Renal cortical epithelial cell (primary cell): Measurements from ENCODE around the gene CORIN. TPM values are rescaled to one million over a fixed set of nuclear protein-coding genes. Genes with fewer than 3 reads are reported as not detected.
"Not testable (repeated sequence)": the region's sequence is repeated elsewhere in the genome, so short reads cannot be mapped to it uniquely, and the experiment has no call there.

Source experiments
- DNase-seq: peaks from one replicate; pipeline ENCODE4 v3.0.0-alpha.2; 2011; ENCODE audit warnings: low read depth
- total RNA-seq: library from RNA; depleted of rRNA; stranded (reverse); fragments of >200 nt; gene quantifications from 2 replicates; pipeline ENCODE4 v1.2.3, GENCODE V29; 2014

The CORIN gene
- total RNA-seq, 1 donor from 2014 or later, result 0.15 TPM

DNA sequence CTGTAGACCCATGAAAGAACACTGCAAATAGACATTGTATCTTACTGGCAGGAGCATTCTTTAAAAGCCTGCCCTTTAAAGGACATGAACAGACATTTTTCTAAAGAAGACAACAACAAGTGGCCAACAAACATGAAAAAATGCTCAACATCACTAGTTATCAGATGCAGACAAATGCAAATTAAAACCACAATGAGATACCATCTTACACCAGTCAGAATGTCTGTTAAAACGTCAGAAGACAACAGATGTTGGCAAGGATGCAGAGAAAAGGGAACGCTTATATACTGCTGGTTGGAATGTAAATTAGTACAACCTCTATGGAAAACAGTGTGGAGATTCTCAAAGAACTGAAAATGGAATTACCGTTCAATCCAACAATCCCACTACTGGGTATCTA is 275.6 kb downstream of the CORIN start:
- no peak for DNase-seq

DNA sequence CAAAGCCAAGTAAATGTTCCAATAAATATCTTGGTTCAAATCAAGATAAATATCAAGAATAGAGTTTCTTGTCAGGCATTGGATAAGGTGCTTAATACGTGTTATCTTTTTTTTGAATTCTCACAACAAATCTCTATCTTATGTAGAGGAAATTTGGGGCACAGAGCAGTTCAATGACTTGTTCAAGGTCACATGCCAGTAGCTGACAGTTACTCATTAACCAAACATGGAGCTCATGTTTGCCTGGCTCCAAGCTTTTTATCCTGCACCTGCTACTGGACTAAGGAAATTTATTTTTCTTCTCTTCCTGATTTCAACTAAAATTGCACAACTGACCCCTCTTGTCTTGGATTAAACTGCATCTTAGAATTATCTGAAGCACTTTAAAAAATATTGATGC is 276.5 kb downstream of the CORIN start:
- peak; percentile 32 for DNase-seq

- no peak for DNase-seq
Observed at GRCh38 chr4:47560682-47561081, 277.2 kb downstream of the CORIN start.

DNA sequence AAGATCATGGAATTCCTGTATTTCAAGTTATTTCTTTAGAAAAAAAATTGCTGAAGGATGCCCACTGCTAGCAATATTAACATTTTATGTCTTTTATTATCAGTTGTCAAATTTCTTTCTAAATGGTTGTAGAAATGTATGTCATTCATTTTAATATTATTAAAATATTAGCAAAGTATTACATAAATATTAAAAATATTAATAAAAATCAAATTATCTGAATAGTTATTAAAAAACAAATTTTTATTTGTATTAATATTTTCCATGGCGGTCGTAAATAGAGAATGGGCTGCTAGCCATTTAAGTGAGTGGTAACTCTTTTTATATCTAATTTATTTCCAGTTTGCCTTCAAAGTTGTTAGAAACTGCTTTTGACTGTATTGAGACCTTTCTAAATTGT is 280.6 kb downstream of the CORIN start:
- no peak for DNase-seq

DNA sequence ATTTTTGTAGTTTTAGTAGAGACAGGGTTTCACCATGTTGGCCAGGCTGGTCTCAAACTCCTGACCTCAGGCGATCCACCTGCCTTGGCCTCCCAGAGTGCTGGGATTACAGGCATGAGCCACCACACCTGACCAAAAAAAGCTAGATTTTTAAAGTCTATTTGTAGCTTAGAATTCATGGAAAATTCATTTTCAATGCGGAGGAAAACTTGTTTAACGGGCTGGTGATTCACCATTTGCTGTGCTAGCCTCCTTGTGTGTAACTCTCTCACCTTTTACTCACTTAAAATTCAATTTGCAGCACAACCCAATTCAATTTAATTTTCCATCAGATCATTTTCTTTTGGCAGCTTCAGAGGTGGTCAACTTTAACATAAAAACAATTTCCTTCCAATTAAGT is 281.9 kb downstream of the CORIN start:
- not testable (repeated sequence) for DNase-seq

GRCh38 chr4:47553329-47554125 is 284.3 kb downstream of the CORIN start:
- no peak for DNase-seq

- peak; percentile 35 for DNase-seq
Observed at GRCh38 chr4:47551682-47552081, 286.2 kb downstream of the CORIN start.

DNA sequence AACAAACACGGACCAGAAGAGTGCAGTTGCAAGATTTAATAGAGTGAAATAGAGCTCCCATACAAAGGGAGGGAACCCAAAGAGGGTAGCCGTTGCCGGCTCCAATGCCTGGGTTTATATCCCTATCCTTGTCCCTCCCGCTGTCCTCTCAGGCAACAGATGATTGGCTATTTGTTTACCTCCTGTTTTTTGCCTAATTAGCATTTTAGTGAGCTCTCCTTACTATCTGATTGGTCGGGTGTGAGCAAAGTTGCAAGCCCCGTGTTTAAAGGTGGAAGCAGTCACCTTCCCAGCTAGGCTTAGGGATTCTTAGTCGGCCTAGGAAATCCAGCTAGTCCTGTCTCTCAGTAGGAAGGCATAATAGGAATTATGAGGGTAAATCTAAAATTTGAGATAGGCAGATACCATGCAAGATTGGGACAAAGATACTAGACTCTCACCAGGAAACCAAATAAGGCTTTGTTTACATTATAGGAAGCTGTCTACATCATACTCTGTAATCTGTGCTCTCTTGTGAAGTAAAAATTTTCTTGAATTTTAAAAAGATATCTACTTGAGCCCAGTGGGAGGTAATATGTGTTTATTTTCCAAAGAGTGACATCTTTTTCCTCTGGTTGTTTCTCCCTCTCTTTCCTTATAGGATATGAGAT is 286.8 kb downstream of the CORIN start:
- DNase-seq, result no peak

DNA sequence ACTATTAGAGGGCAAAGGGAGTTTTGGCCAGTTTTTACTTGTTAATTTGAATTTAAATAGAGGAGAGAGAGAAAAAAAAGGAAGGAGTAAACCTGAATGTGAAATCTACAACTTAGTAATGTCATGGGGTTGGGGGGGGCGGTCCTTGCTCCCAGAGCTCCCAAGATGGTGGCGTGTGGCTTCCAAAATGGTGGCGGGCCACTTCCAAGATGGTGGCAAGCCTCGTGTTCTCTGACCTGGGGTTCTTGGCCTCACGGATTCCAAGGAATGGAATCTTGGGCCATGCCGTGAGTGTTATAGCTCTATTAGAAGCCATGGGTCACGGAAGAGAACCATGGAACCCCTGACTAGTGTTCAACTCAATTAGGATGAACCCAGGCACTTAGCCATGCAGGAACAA is 287.5 kb downstream of the CORIN start:
- DNase-seq, result not testable (repeated sequence)

Other genes with a start within 250 kb of the CORIN start
- gene NFXL1, start 76.5 kb upstream of the CORIN start, total RNA-seq, result 6.8 and 17.3 TPM in 2 replicates
- 0.17 and 3.9 TPM in 2 replicates for gene CNGA1, start 178.6 kb upstream of the CORIN start, total RNA-seq
- 8.6 and 11.1 TPM in 2 replicates for gene NIPAL1, start 178.7 kb upstream of the CORIN start, total RNA-seq